Measurements from ENCODE around the gene REV3L. TPM values are rescaled to one million over a fixed set of nuclear protein-coding genes. Genes with fewer than 3 reads are reported as not detected.

REV3L gene
- total and polyA plus RNA-seq, 2 of the 8 experiments (the other 6 are each of a cell fraction or from before 2014, with no cell fraction given), result 2.1 to 6.6 TPM

- TF ChIP-seq RXRA (IDR thresholded peaks at IDR 0.05; ENCODE audit: insufficient read depth, low read depth, low read length), result no peak
These were observed 41.7 kb upstream of the REV3L start (continued) for GRCh38 chr6:111524735-111525134.

All from H1 (cell line).